H1 (cell line): Measurements from ENCODE around the gene ADARB2.

Experiments
- GTF2F1 ChIP-seq: IDR thresholded peaks from 2 replicates; pipeline ENCODE4 v1.6.1; 2012; ENCODE audit warnings: low read depth, low read length, improper control_type of control experiment, borderline replicate concordance
- POLR2A ChIP-seq, 2 experiments: IDR thresholded peaks; 1 replicate in 1 of 2; 2 replicates in 1 of 2; pipeline ENCODE4 v1.6.1; 2011; ENCODE audit warnings: low read depth in 2 of 2, low read length in 2 of 2, mild to moderate bottlenecking in 2 of 2; ENCODE audit errors: control extremely low read depth in 1 of 2
- RAD21 ChIP-seq, 2 experiments: IDR thresholded peaks in 1 of 2; conservative IDR thresholded peaks in 1 of 2; 2 replicates each; pipeline ENCODE4 v1.6.1; 2011; ENCODE audit warnings: low read depth in 2 of 2, low read length in 2 of 2, improper control_type of control experiment in 1 of 2, inconsistent platforms in 1 of 2, mild to moderate bottlenecking in 1 of 2, moderate library complexity in 1 of 2
- RNF2 ChIP-seq: fragments of 200-900, 300-1000 bp; sonication (generic); IDR thresholded peaks from 2 replicates; pipeline ENCODE4 v1.7.1; 2016; ENCODE audit warnings: borderline replicate concordance, low read depth, mild to moderate bottlenecking, antibody characterized with exemption, low read length; ENCODE audit not compliant: poor library complexity, severe bottlenecking; ENCODE audit errors: missing control alignments

- TF ChIP-seq GTF2F1 (no peak), RAD21 (IDR thresholded peaks at IDR 0.05 in 1 of 2, conservative IDR thresholded peaks at IDR 0.05 in 1 of 2; ENCODE audit: low read depth in 2 of 2, low read length in 2 of 2) (peak; percentile 40 to 55), RNF2 (no peak), POLR2A (IDR thresholded peaks at IDR 0.05; ENCODE audit: control extremely low read depth in 1 of 2, low read depth in 2 of 2, low read length in 2 of 2) (no peak)
These were observed 206.3 kb downstream of the ADARB2 start for GRCh38 chr10:1530871-1531517.
